ENCODE data around the gene SLC12A4. TPM values are rescaled to one million over a fixed set of nuclear protein-coding genes. Genes with fewer than 3 reads are reported as not detected.

The SLC12A4 gene
- total RNA-seq, 1 experiment from 2014 or later, result 107 TPM

DNA sequence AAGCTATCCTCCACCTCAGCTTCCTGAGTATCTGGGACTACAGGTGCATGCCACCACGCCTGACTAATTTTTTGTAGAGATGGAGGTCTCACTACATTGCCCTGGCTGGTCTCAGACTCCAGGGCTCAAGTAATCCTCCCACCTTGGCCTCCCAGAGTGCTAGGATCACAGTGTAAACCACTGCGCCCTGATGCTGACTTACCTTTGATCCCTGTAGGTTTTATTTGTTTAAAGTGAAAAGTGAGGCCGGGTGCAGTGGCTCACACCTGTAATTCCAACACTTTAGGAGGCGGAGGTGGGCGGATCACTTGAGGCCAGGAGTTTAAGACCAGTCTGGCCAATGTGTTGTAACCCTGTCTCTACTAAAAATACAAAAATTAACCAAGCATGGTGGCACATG lies 66.7 kb downstream of the SLC12A4 start:
- Mint-ChIP-seq H3K27ac (ENCODE audit: low read depth, unreplicated experiment) (no peak overlapping the region), H3K36me3 (ENCODE audit: insufficient read depth, unreplicated experiment) (peaks cover 52% of the 10 kb centered on the region), H3K4me1 (ENCODE audit: insufficient read depth, unreplicated experiment) (no peaks in the 10 kb centered on the region), H3K4me3 (ENCODE audit: unreplicated experiment) (no peak overlapping the region), H3K9me3 (ENCODE audit: unreplicated experiment) (no peaks in the 10 kb centered on the region), H3K27me3 (ENCODE audit: insufficient read depth, unreplicated experiment) (no peaks in the 10 kb centered on the region)
- DNase-seq (ENCODE audit: unreplicated experiment), result no peak
- TF ChIP-seq, protein P1, sequence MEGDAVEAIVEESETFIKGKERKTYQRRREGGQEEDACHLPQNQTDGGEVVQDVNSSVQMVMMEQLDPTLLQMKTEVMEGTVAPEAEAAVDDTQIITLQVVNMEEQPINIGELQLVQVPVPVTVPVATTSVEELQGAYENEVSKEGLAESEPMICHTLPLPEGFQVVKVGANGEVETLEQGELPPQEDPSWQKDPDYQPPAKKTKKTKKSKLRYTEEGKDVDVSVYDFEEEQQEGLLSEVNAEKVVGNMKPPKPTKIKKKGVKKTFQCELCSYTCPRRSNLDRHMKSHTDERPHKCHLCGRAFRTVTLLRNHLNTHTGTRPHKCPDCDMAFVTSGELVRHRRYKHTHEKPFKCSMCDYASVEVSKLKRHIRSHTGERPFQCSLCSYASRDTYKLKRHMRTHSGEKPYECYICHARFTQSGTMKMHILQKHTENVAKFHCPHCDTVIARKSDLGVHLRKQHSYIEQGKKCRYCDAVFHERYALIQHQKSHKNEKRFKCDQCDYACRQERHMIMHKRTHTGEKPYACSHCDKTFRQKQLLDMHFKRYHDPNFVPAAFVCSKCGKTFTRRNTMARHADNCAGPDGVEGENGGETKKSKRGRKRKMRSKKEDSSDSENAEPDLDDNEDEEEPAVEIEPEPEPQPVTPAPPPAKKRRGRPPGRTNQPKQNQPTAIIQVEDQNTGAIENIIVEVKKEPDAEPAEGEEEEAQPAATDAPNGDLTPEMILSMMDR (IDR thresholded peaks at IDR 0.05; ENCODE audit: unreplicated experiment), result no peak
- ChIA-PET POLR2A (no interaction called here), CTCF (interaction anchor here (0.6 to 1.0 kb wide), 3 partner anchors 14 to 169 kb away, joined by 3 to 5 read pairs (median 3); no protein-coding TSS in a partner anchor)
- intact Hi-C loops (cut with micrococcal nuclease), result no loop called here
- BruUV-seq (replicated peaks), result no TSS peak

DNA sequence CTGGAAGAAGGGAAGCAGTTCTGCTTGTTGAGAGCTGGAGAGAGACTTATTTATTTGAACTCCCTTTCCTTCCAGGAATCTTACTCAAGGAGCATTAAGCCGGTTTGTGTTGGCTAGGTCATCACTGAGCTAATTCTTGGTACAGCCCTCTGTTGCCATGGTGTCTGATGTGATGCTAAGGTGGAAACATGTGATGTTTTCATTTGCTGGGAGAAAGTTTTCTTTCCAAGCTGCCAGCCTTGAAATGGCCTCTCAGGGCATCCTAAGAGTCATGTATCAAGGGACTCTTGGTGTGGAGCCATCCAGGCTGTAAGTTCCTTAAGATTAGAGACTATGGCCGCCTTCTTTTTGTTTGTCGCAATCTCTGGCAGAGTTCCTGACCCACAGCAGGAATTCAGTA lies 71.2 kb downstream of the SLC12A4 start:
- no peak for DNase-seq (ENCODE audit: unreplicated experiment)
- peaks cover 27% of the 10 kb centered on the region for H3K36me3 Mint-ChIP-seq (ENCODE audit: insufficient read depth, unreplicated experiment)
- TF ChIP-seq, protein P1 (IDR thresholded peaks at IDR 0.05; ENCODE audit: unreplicated experiment), result no peak
- no TSS peak for BruUV-seq (replicated peaks)
- POLR2A ChIA-PET, result interaction anchor here (0.6 to 3.9 kb wide), 9 partner anchors 9 to 302 kb away, joined by 3 to 12 read pairs (median 3); partner anchors contain the start of genes NRN1L and RANBP10
- CTCF ChIA-PET, result interaction anchor here (0.6 to 3.2 kb wide), 11 partner anchors 9 to 87 kb away, joined by 3 to 16 read pairs (median 4); partner anchors contain the start of genes NRN1L and SLC12A4
- no peak overlapping the region for H3K4me3 Mint-ChIP-seq (ENCODE audit: unreplicated experiment)
- H3K4me1 Mint-ChIP-seq (ENCODE audit: insufficient read depth, unreplicated experiment), result peaks cover 13% of the 10 kb centered on the region
- no peaks in the 10 kb centered on the region for H3K27me3 Mint-ChIP-seq (ENCODE audit: insufficient read depth, unreplicated experiment)
- no peak overlapping the region for H3K27ac Mint-ChIP-seq (ENCODE audit: low read depth, unreplicated experiment)
- no peaks in the 10 kb centered on the region for H3K9me3 Mint-ChIP-seq (ENCODE audit: unreplicated experiment)
- intact Hi-C loops (cut with micrococcal nuclease), result no loop called here

DNA sequence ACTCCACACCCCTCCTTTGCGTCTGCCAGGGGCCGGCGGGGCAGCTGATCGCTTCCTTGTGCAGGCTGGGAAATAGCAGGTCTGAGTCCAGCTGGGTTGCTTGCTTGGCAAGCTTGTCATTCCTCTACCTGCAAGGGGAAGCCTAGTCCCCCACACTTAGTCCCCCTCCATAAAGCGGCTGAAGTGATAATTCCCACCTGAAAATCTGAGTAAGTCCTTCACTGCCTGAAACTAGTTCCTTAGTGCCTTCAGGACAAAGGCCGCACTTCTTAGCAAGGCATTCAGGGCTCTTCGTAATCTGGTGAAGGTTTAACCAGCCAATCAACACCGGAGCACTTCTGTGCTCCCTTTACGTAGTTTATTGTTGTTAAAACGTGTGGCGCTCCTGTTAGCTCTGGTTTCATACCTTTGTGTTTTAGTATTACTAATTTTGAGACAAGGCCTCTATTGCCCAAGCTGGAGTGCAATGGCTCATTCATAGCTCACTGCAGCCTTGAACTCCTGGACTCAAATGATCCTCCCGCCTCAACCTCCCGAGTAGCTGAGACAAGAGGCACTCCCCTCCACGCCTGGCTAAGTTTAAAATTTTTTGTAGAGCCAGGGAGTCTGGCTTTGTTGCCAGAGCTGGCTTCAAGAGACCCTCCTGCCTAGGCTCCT lies 74.6 kb downstream of the SLC12A4 start:
- DNase-seq (ENCODE audit: unreplicated experiment), result peak; percentile 14
- CTCF ChIA-PET, result interaction anchor here (0.7 to 2.2 kb wide), 5 partner anchors 10 to 373 kb away, joined by 3 to 11 read pairs (median 4); partner anchors contain the start of genes CTRL and NRN1L
- TF ChIP-seq, protein P1 (IDR thresholded peaks at IDR 0.05; ENCODE audit: unreplicated experiment), result no peak
- POLR2A ChIA-PET, result interaction anchor here (0.7 to 3.4 kb wide), 18 partner anchors 10 to 176 kb away, joined by 3 to 34 read pairs (median 4); partner anchors contain the start of genes NRN1L and NUTF2
- Mint-ChIP-seq H3K4me3 (ENCODE audit: unreplicated experiment) (peak overlapping the region; percentile 92), H3K36me3 (ENCODE audit: insufficient read depth, unreplicated experiment) (peaks cover 15% of the 10 kb centered on the region), H3K27me3 (ENCODE audit: insufficient read depth, unreplicated experiment) (no peaks in the 10 kb centered on the region), H3K4me1 (ENCODE audit: insufficient read depth, unreplicated experiment) (peaks cover 13% of the 10 kb centered on the region), H3K9me3 (ENCODE audit: unreplicated experiment) (no peaks in the 10 kb centered on the region), H3K27ac (ENCODE audit: low read depth, unreplicated experiment) (peak overlapping the region; percentile 92)
- intact Hi-C loops (cut with micrococcal nuclease), result no loop called here
- TSS peak; percentile 33 for BruUV-seq (replicated peaks)

Other genes starting within 250 kb of the SLC12A4 start
- gene GFOD2, start 249.3 kb downstream of the SLC12A4 start, total RNA-seq (2022), result 14.8 and 19.0 TPM in 2 replicates
- gene RANBP10, start 162.1 kb downstream of the SLC12A4 start, total RNA-seq (2022), result 17.2 and 21.7 TPM in 2 replicates
- 1.1 and 1.5 TPM in 2 replicates for gene TSNAXIP1, start 161.7 kb downstream of the SLC12A4 start, total RNA-seq (2022)
- 18.3 and 20.5 TPM in 2 replicates for gene THAP11, start 126.3 kb downstream of the SLC12A4 start, total RNA-seq (2022)
- gene NUTF2, start 121.7 kb downstream of the SLC12A4 start, total RNA-seq (2022), result 133 TPM in 2 replicates
- 30.9 and 35.5 TPM in 2 replicates for gene CENPT, start 120.9 kb downstream of the SLC12A4 start, total RNA-seq (2022)
- gene EDC4, start 95.6 kb downstream of the SLC12A4 start, total RNA-seq (2022), result 50.9 and 51.3 TPM in 2 replicates
- gene NRN1L, start 83.8 kb downstream of the SLC12A4 start, total RNA-seq (2022), result 0.81 TPM in 1 of 2 replicates, not detected in the other
- 21.7 and 27.9 TPM in 2 replicates for gene PSKH1, start 75.4 kb downstream of the SLC12A4 start, total RNA-seq (2022)
- 0.52 and 1.6 TPM in 2 replicates for gene CTRL, start 36.8 kb downstream of the SLC12A4 start, total RNA-seq (2022)
- gene PSMB10, start 31.8 kb downstream of the SLC12A4 start, total RNA-seq (2022), result 20.3 and 32.7 TPM in 2 replicates
- 35.3 and 44.5 TPM in 2 replicates for gene LCAT, start 24.5 kb downstream of the SLC12A4 start, total RNA-seq (2022)
- gene DPEP3, start 11.9 kb upstream of the SLC12A4 start, total RNA-seq (2022), result not detected in 2 replicates
- not detected in 2 replicates for gene DPEP2, start 30.8 kb upstream of the SLC12A4 start, total RNA-seq (2022)
- gene DPEP2NB, start 47.3 kb upstream of the SLC12A4 start, total RNA-seq (2022), result not detected in 2 replicates
- 9.3 and 11.7 TPM in 2 replicates for gene DDX28, start 54.6 kb upstream of the SLC12A4 start, total RNA-seq (2022)
- gene DUS2, start 54.6 kb upstream of the SLC12A4 start, total RNA-seq (2022), result 24.2 and 26.4 TPM in 2 replicates
- 18.5 and 24.1 TPM in 2 replicates for gene NFATC3, start 116.7 kb upstream of the SLC12A4 start, total RNA-seq (2022)

Data from MCF 10A (cell line).